MM.1S (cell line): ENCODE data around the gene CD38.

Experiments
- DNase-seq: peaks from one replicate; pipeline ENCODE4 v3.0.0-alpha.2; 2015
- H2AFZ ChIP-seq: fragments of 300-600 bp; sonication (generic); 2 replicates; pipeline ENCODE4 v1.6.0; 2016; ENCODE audit warnings: antibody characterized with exemption, low read length
- H3F3A ChIP-seq: fragments of 300-600 bp; sonication (generic); 2 replicates; pipeline ENCODE4 v1.6.1; 2016; ENCODE audit warnings: mild to moderate bottlenecking, antibody characterized with exemption, low read length, moderate library complexity, mixed read lengths; ENCODE audit not compliant: insufficient read depth
- H3K27ac ChIP-seq: fragments of 300-600 bp; sonication (generic); 2 replicates; pipeline ENCODE4 v1.5.1; 2016; ENCODE audit warnings: mild to moderate bottlenecking, low read length
- H3K27me3 ChIP-seq: fragments of 300-600 bp; sonication (generic); replicated peaks from 2 replicates; pipeline ENCODE4 v1.6.0; 2016; ENCODE audit warnings: low read length; ENCODE audit not compliant: insufficient read depth
- H3K36me3 ChIP-seq: fragments of 300-600 bp; sonication (generic); replicated peaks from 2 replicates; pipeline ENCODE4 v1.6.1; 2016; ENCODE audit warnings: mild to moderate bottlenecking, low read length, mixed read lengths; ENCODE audit not compliant: insufficient read depth
- H3K4me1 ChIP-seq: fragments of 300-600 bp; sonication (generic); 2 replicates; pipeline ENCODE4 v1.6.1; 2016; ENCODE audit warnings: low read length, mixed read lengths
- H3K4me2 ChIP-seq: fragments of 300-600 bp; sonication (generic); 2 replicates; pipeline ENCODE4 v1.6.0; 2016; ENCODE audit warnings: low read depth, low read length
- H3K4me3 ChIP-seq: fragments of 300-600 bp; sonication (generic); 2 replicates; pipeline ENCODE4 v1.5.1; 2016; ENCODE audit warnings: low read length, mixed read lengths
- H3K79me2 ChIP-seq: fragments of 300-600 bp; sonication (generic); 2 replicates; pipeline ENCODE4 v1.6.1; 2016; ENCODE audit warnings: mixed run types, low read length, mixed read lengths
- H3K9ac ChIP-seq: fragments of 300-600 bp; sonication (generic); 2 replicates; pipeline ENCODE4 v1.6.1; 2016; ENCODE audit warnings: low read length, mixed read lengths
- H3K9me2 ChIP-seq: fragments of 300-600 bp; sonication (generic); replicated peaks from 2 replicates; pipeline ENCODE4 v1.6.1; 2016; ENCODE audit warnings: mild to moderate bottlenecking, low read length, mixed read lengths; ENCODE audit not compliant: insufficient read depth
- H3K9me3 ChIP-seq: fragments of 300-600 bp; sonication (generic); replicated peaks from 2 replicates; pipeline ENCODE4 v1.6.1; 2016; ENCODE audit warnings: mild to moderate bottlenecking, low read length, mixed read lengths; ENCODE audit not compliant: insufficient read depth
- H4K20me1 ChIP-seq: fragments of 300-600 bp; sonication (generic); 2 replicates; pipeline ENCODE4 v1.6.1; 2016; ENCODE audit warnings: mild to moderate bottlenecking, low read length, moderate library complexity, mixed read lengths; ENCODE audit not compliant: insufficient read depth
- EZH2 ChIP-seq: fragments of 300-600 bp; sonication (generic); optimal IDR thresholded peaks from 2 replicates; pipeline ENCODE3; 2017; ENCODE audit warnings: low read depth, mild to moderate bottlenecking, antibody characterized with exemption, low read length, mixed read lengths
- EZH2phosphoT487 ChIP-seq: fragments of 300-600 bp; sonication (generic); IDR thresholded peaks from 2 replicates; pipeline ENCODE4 v1.6.1; 2018; ENCODE audit warnings: antibody characterized with exemption, low read length
- TF ChIP-seq, protein P1 (sequence below): fragments of 300-600 bp; sonication (generic); IDR thresholded peaks from 2 replicates; pipeline ENCODE4 v1.5.1; 2016; ENCODE audit warnings: antibody characterized with exemption, low read length, mixed read lengths

CD38 gene

DNA sequence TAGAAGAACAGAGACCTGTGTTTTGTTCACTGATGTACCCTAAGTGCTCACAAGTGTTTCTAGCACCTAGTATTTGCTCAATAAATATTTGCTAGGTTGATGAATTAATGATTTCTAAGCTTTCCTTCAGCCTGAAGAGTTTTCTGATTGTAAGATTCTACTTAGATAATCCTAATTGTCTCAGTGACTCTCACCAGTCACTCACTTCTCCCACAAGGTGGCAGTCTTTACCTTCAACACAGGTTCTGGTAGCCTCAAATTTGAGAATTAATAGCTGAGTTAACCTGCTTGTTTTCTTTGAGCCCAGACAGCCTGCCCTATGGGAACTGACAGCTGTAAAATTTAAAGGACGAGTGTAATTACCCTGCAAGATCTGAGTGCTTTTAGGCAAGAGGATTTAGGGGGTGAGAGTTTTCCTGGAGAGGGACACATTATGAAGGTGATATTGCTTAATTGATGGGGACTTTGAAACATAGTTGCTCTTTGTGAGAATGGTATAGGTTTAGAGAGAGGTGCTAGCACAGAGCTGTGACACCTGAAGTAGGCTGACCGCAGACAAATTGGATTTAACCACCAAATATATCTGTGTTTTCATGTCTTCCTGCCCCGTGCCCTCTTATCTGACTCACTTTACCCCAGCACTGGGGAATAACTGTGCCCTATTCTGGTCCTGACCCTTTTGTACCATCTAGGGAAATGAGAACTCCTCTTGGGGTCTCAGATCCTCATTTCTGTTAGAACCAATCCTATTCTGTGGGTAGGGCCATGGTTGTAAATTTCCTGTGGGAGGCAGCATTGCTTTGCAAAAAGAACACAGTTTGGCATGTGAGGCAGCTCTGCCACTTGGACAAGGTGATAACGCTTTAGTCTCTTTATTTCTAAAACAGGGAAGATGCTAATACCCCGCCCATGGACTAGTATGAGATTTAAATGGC, 27.7 kb downstream of the CD38 start:
- Histone ChIP-seq H3K9me2 (no peaks in the 10 kb centered on the region), H3K36me3 (no peaks in the 10 kb centered on the region), H3K27me3 (no peaks in the 10 kb centered on the region), H3K9me3 (no peaks in the 10 kb centered on the region), H3K4me2 (no peak overlapping the region), H2AFZ (no peak overlapping the region), H3K4me3 (no peak overlapping the region), H3K27ac (no peak overlapping the region), H3K79me2 (no peaks in the 10 kb centered on the region), H3K9ac (no peak overlapping the region), H3F3A (peaks cover 8% of the 10 kb centered on the region; the same call in 1 of the 2 replicates), H3K4me1 (peaks cover 45% of the 10 kb centered on the region), H4K20me1 (no peaks in the 10 kb centered on the region)
- TF ChIP-seq EZH2: no peak
- TF ChIP-seq, protein P1, sequence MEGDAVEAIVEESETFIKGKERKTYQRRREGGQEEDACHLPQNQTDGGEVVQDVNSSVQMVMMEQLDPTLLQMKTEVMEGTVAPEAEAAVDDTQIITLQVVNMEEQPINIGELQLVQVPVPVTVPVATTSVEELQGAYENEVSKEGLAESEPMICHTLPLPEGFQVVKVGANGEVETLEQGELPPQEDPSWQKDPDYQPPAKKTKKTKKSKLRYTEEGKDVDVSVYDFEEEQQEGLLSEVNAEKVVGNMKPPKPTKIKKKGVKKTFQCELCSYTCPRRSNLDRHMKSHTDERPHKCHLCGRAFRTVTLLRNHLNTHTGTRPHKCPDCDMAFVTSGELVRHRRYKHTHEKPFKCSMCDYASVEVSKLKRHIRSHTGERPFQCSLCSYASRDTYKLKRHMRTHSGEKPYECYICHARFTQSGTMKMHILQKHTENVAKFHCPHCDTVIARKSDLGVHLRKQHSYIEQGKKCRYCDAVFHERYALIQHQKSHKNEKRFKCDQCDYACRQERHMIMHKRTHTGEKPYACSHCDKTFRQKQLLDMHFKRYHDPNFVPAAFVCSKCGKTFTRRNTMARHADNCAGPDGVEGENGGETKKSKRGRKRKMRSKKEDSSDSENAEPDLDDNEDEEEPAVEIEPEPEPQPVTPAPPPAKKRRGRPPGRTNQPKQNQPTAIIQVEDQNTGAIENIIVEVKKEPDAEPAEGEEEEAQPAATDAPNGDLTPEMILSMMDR: peak; percentile 75
- peak; percentile 74 for DNase-seq

DNA sequence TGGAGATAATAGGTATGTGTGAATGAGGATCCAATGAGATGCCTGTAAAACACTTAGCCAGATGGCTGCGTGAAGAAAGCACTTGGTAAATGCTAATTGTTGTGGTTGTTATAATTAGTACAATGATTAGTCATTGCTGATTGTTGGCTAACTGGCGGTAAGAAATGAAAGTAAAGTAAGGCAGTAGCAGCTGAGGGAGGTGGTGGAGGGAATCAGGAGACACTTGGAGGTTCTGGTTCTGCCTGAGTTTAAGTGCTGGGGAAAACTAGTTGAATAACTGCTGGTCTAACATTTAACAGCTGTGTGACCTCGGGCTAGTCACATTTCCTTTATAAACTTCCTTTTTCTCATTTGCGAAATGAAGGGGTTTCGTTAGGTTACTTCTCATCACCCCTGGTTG, 30.9 kb downstream of the CD38 start:
- peak overlapping the region; percentile 59 for H3K4me3 ChIP-seq
- H3K9me2 ChIP-seq: no peaks in the 10 kb centered on the region
- no peaks in the 10 kb centered on the region for H4K20me1 ChIP-seq
- H3K9me3 ChIP-seq: no peaks in the 10 kb centered on the region
- no peaks in the 10 kb centered on the region for H3K36me3 ChIP-seq
- H3K4me2 ChIP-seq: peak overlapping the region; percentile 87
- peak overlapping the region; percentile 28; the same call in 1 of the 2 replicates for H3K9ac ChIP-seq
- DNase-seq: peak; percentile 78
- TF ChIP-seq EZH2phosphoT487 (no peak), EZH2 (no peak)
- no peaks in the 10 kb centered on the region for H3K27me3 ChIP-seq
- H3K4me1 ChIP-seq: peaks cover 31% of the 10 kb centered on the region
- 0 out of 2 replicates have a peak, but pooled peaks cover 6% of the 10 kb centered on the region for H3K79me2 ChIP-seq
- peaks cover 8% of the 10 kb centered on the region; the same call in 1 of the 2 replicates for H3F3A ChIP-seq
- peak overlapping the region; percentile 67 for H2AFZ ChIP-seq
- peak overlapping the region; percentile 44; the same call in 1 of the 2 replicates for H3K27ac ChIP-seq

DNA sequence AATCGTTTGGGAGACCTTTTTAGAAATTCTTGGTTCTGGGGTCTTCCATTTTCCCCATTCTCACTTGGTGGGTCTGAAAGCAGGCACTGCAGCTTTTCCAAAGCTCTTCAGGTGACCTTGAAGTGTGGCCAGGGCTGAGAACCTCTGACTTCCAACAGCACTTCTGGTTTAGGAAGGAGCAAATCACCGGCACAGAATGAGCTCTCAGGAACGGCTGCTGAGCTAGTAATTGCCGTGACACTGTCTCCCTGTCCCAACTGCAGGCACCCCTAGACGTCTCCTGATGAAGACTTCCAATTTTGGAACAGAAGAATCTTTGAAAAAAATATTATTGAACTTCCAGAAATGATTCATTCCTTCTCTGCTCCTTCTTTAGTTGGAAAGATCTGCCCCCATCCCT, 31.3 kb downstream of the CD38 start:
- Histone ChIP-seq H2AFZ (peak overlapping the region; percentile 67), H3K4me1 (peaks cover 31% of the 10 kb centered on the region), H3K79me2 (0 out of 2 replicates have a peak, but pooled peaks cover 6% of the 10 kb centered on the region), H3K4me2 (peak overlapping the region; percentile 87), H3F3A (peaks cover 8% of the 10 kb centered on the region; the same call in 1 of the 2 replicates), H4K20me1 (no peaks in the 10 kb centered on the region), H3K27me3 (no peaks in the 10 kb centered on the region), H3K9ac (peak overlapping the region; percentile 28; the same call in 1 of the 2 replicates), H3K4me3 (peak overlapping the region; percentile 59), H3K36me3 (no peaks in the 10 kb centered on the region), H3K9me2 (no peaks in the 10 kb centered on the region), H3K9me3 (no peaks in the 10 kb centered on the region), H3K27ac (peak overlapping the region; percentile 44; the same call in 1 of the 2 replicates)
- TF ChIP-seq EZH2phosphoT487 (no peak), EZH2 (no peak)
- TF ChIP-seq, protein P1: no peak
- no peak for DNase-seq
